Neuron (in vitro differentiated cells): ENCODE data around the gene RIPK3.
A peak's percentile ranks its signal among the peaks of the same experiment; 100 is the strongest.
"Not testable (repeated sequence)": the region's sequence is repeated elsewhere in the genome, so short reads cannot be mapped to it uniquely, and the experiment has no call there.

ENCODE experiments used
- H2AFZ ChIP-seq: one replicate; pipeline ENCODE4 v1.6.1; 2013; ENCODE audit warnings: low read depth, mild to moderate bottlenecking, inconsistent platforms, low read length, moderate library complexity
- H3K27me3 ChIP-seq: one replicate; pipeline ENCODE4 v1.6.1; 2013; ENCODE audit warnings: low read length; ENCODE audit not compliant: insufficient read depth
- H3K36me3 ChIP-seq: one replicate; pipeline ENCODE4 v1.6.1; 2013; ENCODE audit warnings: low read length; ENCODE audit not compliant: insufficient read depth
- H3K4me1 ChIP-seq: one replicate; pipeline ENCODE4 v1.6.1; 2013; ENCODE audit warnings: low read length; ENCODE audit not compliant: insufficient read depth
- H3K4me3 ChIP-seq: 2 replicates; pipeline ENCODE4 v1.5.1; 2013; ENCODE audit warnings: mild to moderate bottlenecking, low read length, moderate library complexity
- H3K9me3 ChIP-seq: one replicate; pipeline ENCODE4 v1.6.1; 2013; ENCODE audit warnings: low read length

Gene RIPK3

DNA sequence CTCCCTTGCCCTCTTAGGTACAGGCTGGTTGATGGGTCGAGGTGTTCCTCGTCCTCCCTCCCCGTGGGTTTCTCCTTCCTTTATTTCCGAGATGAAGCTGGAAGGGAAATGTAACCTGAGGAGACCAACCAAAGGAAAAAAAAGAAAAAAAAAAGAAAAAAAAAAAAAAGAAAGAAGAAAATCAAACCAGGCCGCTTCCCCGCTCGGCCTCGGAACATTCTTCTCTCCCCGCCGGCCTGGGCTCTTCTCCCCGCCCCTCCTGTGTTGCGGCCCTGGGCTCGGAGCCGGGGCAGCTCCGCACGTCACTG lies 26.6 kb upstream of the RIPK3 start:
- Histone ChIP-seq H2AFZ (peak overlapping the region; percentile 95), H3K27me3 (peaks cover 6% of the 10 kb centered on the region), H3K4me1 (peaks cover 13% of the 10 kb centered on the region), H3K4me3 (peak overlapping the region; percentile 83), H3K36me3 (peaks cover 2% of the 10 kb centered on the region), H3K9me3 (no peaks in the 10 kb centered on the region)

- no peaks in the 10 kb centered on the region for H3K9me3 ChIP-seq
- H2AFZ ChIP-seq = peak overlapping the region; percentile 70
- H3K27me3 ChIP-seq = peaks cover 6% of the 10 kb centered on the region
- no peaks in the 10 kb centered on the region for H3K36me3 ChIP-seq
- peak overlapping the region; percentile 83 for H3K4me3 ChIP-seq
- H3K4me1 ChIP-seq = peaks cover 13% of the 10 kb centered on the region
Observed at GRCh38 chr14:24365600-24366412, 26.0 kb upstream of the RIPK3 start.

DNA sequence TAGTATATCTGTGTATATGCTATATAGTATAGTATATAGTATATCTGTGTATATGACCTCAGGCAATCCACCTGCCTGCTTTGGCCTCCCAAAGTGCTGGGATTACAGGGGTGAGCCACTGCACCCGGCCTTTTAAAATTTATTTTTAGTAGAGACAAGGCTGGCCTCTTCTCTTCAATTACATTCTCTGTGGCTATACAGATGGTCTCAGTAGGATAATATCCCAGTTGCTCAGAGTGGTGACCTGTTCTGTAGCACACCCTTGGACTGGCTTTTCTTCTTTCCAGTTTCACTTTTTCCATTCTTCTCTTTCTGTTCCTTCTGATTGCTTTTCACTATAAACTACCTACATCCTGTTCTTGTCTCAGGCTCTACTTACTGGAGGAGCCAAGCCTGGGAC lies 25.1 kb upstream of the RIPK3 start:
- Histone ChIP-seq H2AFZ (no peak overlapping the region), H3K27me3 (peaks cover 11% of the 10 kb centered on the region), H3K4me3 (no peak overlapping the region), H3K4me1 (peaks cover 13% of the 10 kb centered on the region), H3K9me3 (no peaks in the 10 kb centered on the region), H3K36me3 (no peaks in the 10 kb centered on the region)

DNA sequence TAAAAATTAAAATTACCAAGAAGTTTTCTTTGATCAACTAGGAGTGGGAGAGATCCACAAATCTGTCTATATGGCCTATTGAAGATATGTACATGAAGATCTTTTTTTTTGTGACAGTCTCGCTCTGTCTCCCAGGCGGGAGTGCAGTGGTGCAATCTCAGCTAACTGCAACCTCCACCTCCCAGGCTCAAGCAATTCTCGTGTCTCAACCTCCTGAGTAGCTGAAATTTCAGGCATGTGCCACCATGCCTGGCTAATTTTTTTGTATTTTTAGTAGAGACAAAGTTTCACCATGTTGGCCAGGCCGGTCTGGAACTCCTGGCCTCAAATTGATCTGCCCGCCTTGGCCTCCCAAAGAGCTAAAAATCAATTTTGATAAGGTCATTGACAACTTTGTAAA lies 23.6 kb upstream of the RIPK3 start:
- H3K27me3 ChIP-seq = peaks cover 14% of the 10 kb centered on the region
- peaks cover 8% of the 10 kb centered on the region for H3K4me1 ChIP-seq
- H2AFZ ChIP-seq = no peak overlapping the region
- no peak overlapping the region for H3K4me3 ChIP-seq
- no peaks in the 10 kb centered on the region for H3K36me3 ChIP-seq
- no peaks in the 10 kb centered on the region for H3K9me3 ChIP-seq

GRCh38 chr14:24362241-24362960 lies 22.6 kb upstream of the RIPK3 start:
- Histone ChIP-seq H3K4me1 (peaks cover 5% of the 10 kb centered on the region), H3K9me3 (no peaks in the 10 kb centered on the region), H2AFZ (no peak overlapping the region), H3K36me3 (no peaks in the 10 kb centered on the region), H3K4me3 (no peak overlapping the region), H3K27me3 (peaks cover 14% of the 10 kb centered on the region)

GRCh38 chr14:24361326-24361725 lies 21.5 kb upstream of the RIPK3 start:
- peaks cover 5% of the 10 kb centered on the region for H3K4me1 ChIP-seq
- no peaks in the 10 kb centered on the region for H3K9me3 ChIP-seq
- H2AFZ ChIP-seq = no peak overlapping the region
- H3K4me3 ChIP-seq = no peak overlapping the region
- H3K27me3 ChIP-seq = peaks cover 17% of the 10 kb centered on the region
- H3K36me3 ChIP-seq = no peaks in the 10 kb centered on the region

- no peaks in the 10 kb centered on the region for H3K9me3 ChIP-seq
- no peaks in the 10 kb centered on the region for H3K36me3 ChIP-seq
- H2AFZ ChIP-seq = no peak overlapping the region
- H3K4me3 ChIP-seq = no peak overlapping the region
- no peaks in the 10 kb centered on the region for H3K4me1 ChIP-seq
- H3K27me3 ChIP-seq = peaks cover 17% of the 10 kb centered on the region
Observed at GRCh38 chr14:24360281-24360680, 20.5 kb upstream of the RIPK3 start.

- no peaks in the 10 kb centered on the region for H3K36me3 ChIP-seq
- no peak overlapping the region for H3K4me3 ChIP-seq
- no peaks in the 10 kb centered on the region for H3K4me1 ChIP-seq
- H3K9me3 ChIP-seq = no peaks in the 10 kb centered on the region
- H3K27me3 ChIP-seq = peaks cover 34% of the 10 kb centered on the region
- no peak overlapping the region for H2AFZ ChIP-seq
Observed at GRCh38 chr14:24356208-24356607, 16.4 kb upstream of the RIPK3 start.

DNA sequence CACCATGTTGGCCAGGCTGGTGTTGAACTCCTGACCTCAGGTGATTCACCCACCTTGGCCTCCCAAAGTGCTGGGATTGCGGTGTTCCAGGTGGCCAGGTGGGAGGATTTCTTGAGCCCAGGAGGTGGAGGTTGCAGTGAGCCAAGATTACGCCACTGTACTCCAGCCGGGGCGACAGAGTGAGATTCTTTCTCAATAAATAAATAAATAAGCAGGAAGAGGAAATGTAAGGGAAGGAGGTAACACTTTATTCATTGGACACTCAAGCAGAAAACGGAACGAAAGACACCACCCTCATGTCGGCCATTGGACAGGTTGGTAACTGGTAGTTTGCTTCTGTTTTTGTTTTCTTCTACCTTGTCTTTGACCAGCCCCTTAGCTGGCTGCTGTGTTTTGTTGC lies 15.2 kb upstream of the RIPK3 start:
- Histone ChIP-seq H3K36me3 (no peaks in the 10 kb centered on the region), H2AFZ (no peak overlapping the region), H3K27me3 (peaks cover 38% of the 10 kb centered on the region), H3K4me3 (no peak overlapping the region), H3K4me1 (no peaks in the 10 kb centered on the region), H3K9me3 (no peaks in the 10 kb centered on the region)

DNA sequence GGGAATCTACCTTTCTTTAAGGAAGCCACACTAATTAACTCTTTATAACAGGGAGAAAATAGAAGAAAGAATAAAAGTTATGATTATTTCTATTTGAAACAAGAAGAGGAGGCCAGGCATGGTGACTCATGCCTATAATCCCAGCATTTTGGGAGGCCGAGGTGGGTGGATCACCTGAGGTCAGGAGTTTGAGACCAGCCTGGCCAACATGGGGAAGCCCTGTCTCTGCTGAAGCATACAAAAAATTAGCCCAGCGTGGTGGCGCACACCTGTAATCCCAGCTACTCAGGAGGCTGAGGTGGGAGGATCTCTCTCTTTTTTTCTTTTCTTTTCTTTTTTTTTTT lies 14.7 kb upstream of the RIPK3 start:
- peaks cover 41% of the 10 kb centered on the region for H3K27me3 ChIP-seq
- H3K36me3 ChIP-seq, H3K4me1 ChIP-seq, H2AFZ ChIP-seq, H3K9me3 ChIP-seq, H3K4me3 ChIP-seq: not testable (repeated sequence)

DNA sequence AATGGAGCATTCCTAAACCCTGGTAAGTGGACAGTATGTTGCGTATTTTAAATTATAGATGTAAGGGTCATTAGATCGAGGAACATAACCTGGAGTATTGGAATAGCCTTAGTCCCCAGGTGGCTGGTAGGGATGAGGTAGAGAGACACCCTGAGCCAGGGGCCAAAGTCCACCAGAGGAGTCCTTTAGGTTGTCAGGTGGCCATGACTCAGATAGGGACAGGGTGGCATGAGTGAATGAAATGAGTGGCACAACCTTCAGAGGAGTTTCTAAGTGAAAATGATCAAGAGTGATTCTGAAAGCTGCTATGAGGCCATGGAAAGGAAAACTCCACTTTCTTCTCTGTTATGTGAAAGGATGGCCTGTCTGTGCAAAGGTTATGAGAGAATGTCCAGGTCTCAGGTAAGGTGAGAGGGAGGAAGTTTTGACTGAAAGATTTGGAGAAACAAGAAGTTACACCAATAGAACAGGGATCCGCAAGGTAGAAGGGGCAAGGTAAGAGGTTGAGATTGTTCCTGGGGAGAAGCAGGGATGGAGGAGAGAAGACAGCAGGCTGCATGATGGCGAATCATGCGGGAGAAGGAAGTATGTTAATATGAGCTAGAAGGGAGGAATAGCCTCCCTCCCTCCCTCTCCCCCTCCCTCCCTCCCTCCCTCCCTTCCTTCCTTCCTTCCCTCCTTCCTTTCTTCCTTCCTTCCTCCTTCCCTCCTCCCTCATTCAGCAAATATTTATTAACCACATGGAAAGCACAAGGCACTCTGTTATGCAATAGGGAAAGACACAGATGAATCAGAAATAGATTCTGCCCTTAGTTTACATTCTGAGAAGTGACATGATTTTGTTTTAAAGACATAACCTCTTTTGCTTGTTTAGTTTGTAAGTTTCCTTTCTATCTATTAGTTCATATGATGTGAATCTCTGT lies 14.0 kb upstream of the RIPK3 start:
- H3K4me1 ChIP-seq = no peaks in the 10 kb centered on the region
- peaks cover 47% of the 10 kb centered on the region for H3K27me3 ChIP-seq
- no peak overlapping the region for H3K4me3 ChIP-seq
- H3K9me3 ChIP-seq = no peaks in the 10 kb centered on the region
- no peak overlapping the region for H2AFZ ChIP-seq
- no peaks in the 10 kb centered on the region for H3K36me3 ChIP-seq

GRCh38 chr14:24351517-24351916 lies 11.7 kb upstream of the RIPK3 start:
- Histone ChIP-seq H3K27me3 (peaks cover 49% of the 10 kb centered on the region), H3K9me3 (no peaks in the 10 kb centered on the region)

DNA sequence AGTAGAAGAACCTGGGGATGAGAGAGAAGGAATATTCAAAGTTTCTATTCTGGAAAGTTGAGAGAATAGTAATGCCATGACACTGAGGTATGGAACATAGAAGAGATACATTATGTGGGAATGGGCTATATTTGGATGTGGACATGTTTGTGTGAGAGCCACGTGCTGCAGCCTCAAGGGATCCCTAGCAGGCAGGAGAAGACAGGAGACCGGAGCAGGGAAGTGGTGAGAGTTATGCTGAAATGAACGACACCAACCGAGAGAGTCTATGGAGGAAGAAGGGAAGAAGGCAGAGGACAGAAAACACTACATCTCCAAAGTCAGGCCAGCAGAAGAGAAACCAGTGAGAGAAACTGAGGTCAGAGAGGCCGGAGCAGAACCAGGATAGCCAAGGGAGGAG lies 10.0 kb upstream of the RIPK3 start:
- H3K4me3 ChIP-seq = no peak overlapping the region
- no peaks in the 10 kb centered on the region for H3K4me1 ChIP-seq
- peaks cover 58% of the 10 kb centered on the region for H3K27me3 ChIP-seq
- no peaks in the 10 kb centered on the region for H3K36me3 ChIP-seq
- H2AFZ ChIP-seq = no peak overlapping the region
- H3K9me3 ChIP-seq = no peaks in the 10 kb centered on the region

More at GRCh38 chr14:24351517-24351916, 11.7 kb upstream of the RIPK3 start:
- H3K4me3 ChIP-seq = no peak overlapping the region
- no peak overlapping the region for H2AFZ ChIP-seq
- H3K4me1 ChIP-seq = no peaks in the 10 kb centered on the region
- no peaks in the 10 kb centered on the region for H3K36me3 ChIP-seq
